Activated naive CD4-positive, alpha-beta T cell treated with anti-CD3 and anti-CD28 coated beads, Interleukin-2, amount 50 U/mL, for 16 hours (primary cell): ENCODE data around the gene RBMS3.

Experiments used
- DNase-seq: peaks from one replicate; pipeline ENCODE4 v3.0.0-alpha.2; 2020

The RBMS3 gene

GRCh38 chr3:29922992-29923746 lies 642.3 kb downstream of the RBMS3 start:
- no peak for DNase-seq

GRCh38 chr3:29924783-29925561 lies 644.1 kb downstream of the RBMS3 start:
- no peak for DNase-seq

- DNase-seq = no peak
These were observed 645.5 kb downstream of the RBMS3 start for GRCh38 chr3:29926378-29926777.

GRCh38 chr3:29932696-29933325 lies 651.9 kb downstream of the RBMS3 start:
- no peak for DNase-seq

- DNase-seq = no peak
These were observed 653.1 kb downstream of the RBMS3 start for GRCh38 chr3:29933802-29934490.

GRCh38 chr3:29934751-29935150 lies 653.9 kb downstream of the RBMS3 start:
- no peak for DNase-seq

GRCh38 chr3:29936054-29936453 lies 655.2 kb downstream of the RBMS3 start:
- DNase-seq = no peak

GRCh38 chr3:29936766-29937165 lies 655.9 kb downstream of the RBMS3 start:
- no peak for DNase-seq

GRCh38 chr3:29937185-29937584 lies 656.3 kb downstream of the RBMS3 start:
- no peak for DNase-seq

- DNase-seq = no peak
These were observed 660.0 kb downstream of the RBMS3 start for GRCh38 chr3:29940759-29941323.

GRCh38 chr3:29942297-29942696 lies 661.4 kb downstream of the RBMS3 start:
- no peak for DNase-seq

- DNase-seq = no peak
These were observed 668.3 kb downstream of the RBMS3 start for GRCh38 chr3:29949131-29949530.

GRCh38 chr3:29949940-29950616 lies 669.2 kb downstream of the RBMS3 start:
- no peak for DNase-seq

GRCh38 chr3:29952431-29952830 lies 671.6 kb downstream of the RBMS3 start:
- no peak for DNase-seq

- no peak for DNase-seq
These were observed 674.5 kb downstream of the RBMS3 start for GRCh38 chr3:29955413-29955812.

GRCh38 chr3:29958816-29959215 lies 677.9 kb downstream of the RBMS3 start:
- DNase-seq = no peak

- DNase-seq = no peak
These were observed 691.0 kb downstream of the RBMS3 start for GRCh38 chr3:29971895-29972294.

GRCh38 chr3:29972320-29972993 lies 691.6 kb downstream of the RBMS3 start:
- DNase-seq = no peak

- DNase-seq = no peak
These were observed 692.9 kb downstream of the RBMS3 start for GRCh38 chr3:29973763-29974162.

GRCh38 chr3:29976871-29977270 lies 696.0 kb downstream of the RBMS3 start:
- DNase-seq = no peak

GRCh38 chr3:29977360-29977759 lies 696.5 kb downstream of the RBMS3 start:
- no peak for DNase-seq

GRCh38 chr3:29978036-29978435 lies 697.2 kb downstream of the RBMS3 start:
- DNase-seq = no peak
